Ascending aorta (tissue), 2 donors: ENCODE measurements around the gene CEP104. TPM values are rescaled to one million over a fixed set of nuclear protein-coding genes. Genes with fewer than 3 reads are reported as not detected.

Experiments used
- DNase-seq, 2 donors: peaks; one replicate each; pipeline ENCODE4 v3.0.0-alpha.2; 2019; ENCODE audit warnings: low spot score in 2 of 2
- H3K27ac ChIP-seq, 2 donors: fragments of 200-600 bp; sonication (generic); one replicate each; pipeline ENCODE4 v1.5.1; 2016 to 2017; ENCODE audit warnings: mild to moderate bottlenecking in 1 of 2
- H3K27me3 ChIP-seq: fragments of 200-600 bp; sonication (generic); one replicate; pipeline ENCODE4 v1.5.1; 2017
- H3K36me3 ChIP-seq, 2 donors: fragments of 200-600 bp; sonication (generic); one replicate each; pipeline ENCODE4 v1.5.1; 2016
- H3K4me1 ChIP-seq, 2 donors: fragments of 200-600 bp; sonication (generic); one replicate each; pipeline ENCODE4 v1.5.1; 2016 to 2017; ENCODE audit warnings: mild to moderate bottlenecking in 1 of 2
- H3K4me3 ChIP-seq, 2 donors: fragments of 200-600 bp; sonication (generic); one replicate each; pipeline ENCODE4 v1.5.1; 2016 to 2017; ENCODE audit warnings: mild to moderate bottlenecking in 1 of 2
- H3K9me3 ChIP-seq, 2 donors: fragments of 200-600 bp; sonication (generic); one replicate each; pipeline ENCODE4 v1.5.1; 2016
- CTCF ChIP-seq, 3 experiments: fragments of 200-600 bp in 2 of 3; fragments of 450-650 bp in 1 of 3; sonication (generic) in 2 of 3; IDR thresholded peaks; one replicate each; pipeline ENCODE4 v1.5.1; 2016 to 2019; ENCODE audit warnings: antibody characterized with exemption in 3 of 3, mild to moderate bottlenecking in 1 of 3, moderate library complexity in 1 of 3
- intact Hi-C: fragments of 100-400 bp; cut with DNase I; formaldehyde crosslinking; loops from one replicate; pipeline ENCODE4 v1.15.1; 2023
- total RNA-seq: library from RNA; depleted of rRNA; stranded (reverse); fragments of >200 nt; gene quantifications from one replicate; pipeline ENCODE4 v1.1.0, GENCODE V29; 2016

The CEP104 gene
- total RNA-seq, 1 donor from 2014 or later, result 93.6 TPM

- TF ChIP-seq CTCF (IDR thresholded peaks at IDR 0.05), result no peak
- intact Hi-C loops, result no loop called here
- Histone ChIP-seq H3K27ac (no peak overlapping the region), H3K27me3 (no peaks in the 10 kb centered on the region), H3K9me3 (no peaks in the 10 kb centered on the region), H3K4me1 (peaks cover 3 to 7% of the 10 kb centered on the region in 2 donors), H3K4me3 (no peak overlapping the region), H3K36me3 (peaks cover 0 to 8% of the 10 kb centered on the region in 2 donors)
- no peak for DNase-seq
Observed at GRCh38 chr1:3895951-3896325, 38.9 kb upstream of the CEP104 start.

GRCh38 chr1:3895279-3895950 lies 38.4 kb upstream of the CEP104 start:
- H3K27ac ChIP-seq, result no peak overlapping the region
- no peaks in the 10 kb centered on the region for H3K9me3 ChIP-seq
- no peak for TF ChIP-seq CTCF (IDR thresholded peaks at IDR 0.05)
- no peak overlapping the region for H3K4me3 ChIP-seq
- intact Hi-C loops, result no loop called here
- H3K4me1 ChIP-seq, result peaks cover 3 to 7% of the 10 kb centered on the region in 2 donors
- no peaks in the 10 kb centered on the region for H3K27me3 ChIP-seq
- peaks cover 4 to 12% of the 10 kb centered on the region in 2 donors for H3K36me3 ChIP-seq
- no peak for DNase-seq

- no peak for TF ChIP-seq CTCF (IDR thresholded peaks at IDR 0.05)
- Histone ChIP-seq H3K27ac (no peak overlapping the region), H3K4me3 (no peak overlapping the region), H3K27me3 (no peaks in the 10 kb centered on the region), H3K36me3 (peaks cover 11 to 19% of the 10 kb centered on the region in 2 donors), H3K9me3 (no peaks in the 10 kb centered on the region), H3K4me1 (peaks cover 3 to 7% of the 10 kb centered on the region in 2 donors)
- intact Hi-C loops, result no loop called here
- DNase-seq, result no peak
Observed at GRCh38 chr1:3894626-3895278, 37.7 kb upstream of the CEP104 start.

- no peak overlapping the region for H3K4me3 ChIP-seq
Observed at GRCh38 chr1:3893190-3893589, 36.2 kb upstream of the CEP104 start.

GRCh38 chr1:3892748-3893147 lies 35.7 kb upstream of the CEP104 start:
- Histone ChIP-seq H3K36me3 (peaks cover 23 to 39% of the 10 kb centered on the region in 2 donors), H3K27ac (no peak overlapping the region), H3K4me3 (no peak overlapping the region), H3K4me1 (no peaks in the 10 kb centered on the region), H3K27me3 (no peaks in the 10 kb centered on the region), H3K9me3 (no peaks in the 10 kb centered on the region)
- no peak for TF ChIP-seq CTCF (IDR thresholded peaks at IDR 0.05)
- no peak for DNase-seq
- intact Hi-C loops, result no loop called here

More at GRCh38 chr1:3893190-3893589, 36.2 kb upstream of the CEP104 start:
- Histone ChIP-seq H3K4me1 (no peaks in the 10 kb centered on the region), H3K36me3 (peaks cover 21 to 34% of the 10 kb centered on the region in 2 donors), H3K27ac (no peak overlapping the region), H3K9me3 (no peaks in the 10 kb centered on the region), H3K27me3 (no peaks in the 10 kb centered on the region)
- no peak for TF ChIP-seq CTCF (IDR thresholded peaks at IDR 0.05)
- DNase-seq, result no peak
- intact Hi-C loops, result no loop called here
